Neural progenitor cell (in vitro differentiated cells): ENCODE data around the gene ZNF518B.

Experiments used
- EZH2 ChIP-seq: fragments of 200-600 bp; sonication (generic); IDR thresholded peaks from 2 replicates; pipeline ENCODE4 v1.6.1; 2017; ENCODE audit warnings: antibody characterized with exemption, mild to moderate bottlenecking, moderate library complexity
- EZH2phosphoT487 ChIP-seq: fragments of 200-600 bp; sonication (generic); IDR thresholded peaks from 2 replicates; pipeline ENCODE4 v1.6.1; 2017; ENCODE audit warnings: antibody characterized with exemption
- TF ChIP-seq, protein P1 (sequence below): fragments of 200-600 bp; sonication (generic); IDR thresholded peaks from 2 replicates; pipeline ENCODE4 v1.5.1; 2017; ENCODE audit warnings: antibody characterized with exemption, mild to moderate bottlenecking

DNA sequence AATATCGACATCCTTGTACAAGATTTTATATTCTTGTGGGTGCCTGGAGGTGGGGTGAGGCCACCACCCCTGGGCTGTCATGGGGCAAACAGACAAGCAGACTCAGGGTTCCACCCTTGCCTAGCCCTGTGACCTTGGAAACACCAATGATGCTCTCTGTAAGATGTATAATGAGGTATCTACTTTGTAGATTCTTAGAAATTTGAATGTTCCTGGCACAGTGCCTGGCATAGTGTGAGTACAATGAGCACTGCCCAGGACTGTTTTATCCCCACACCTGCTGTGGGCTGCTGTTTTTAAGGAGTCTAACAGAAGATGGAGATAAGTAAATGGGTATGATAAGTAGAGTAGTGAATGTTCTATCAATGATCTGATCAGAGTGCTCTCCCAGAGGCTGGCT is 3.1 kb downstream of the ZNF518B start:
- TF ChIP-seq, protein P1, sequence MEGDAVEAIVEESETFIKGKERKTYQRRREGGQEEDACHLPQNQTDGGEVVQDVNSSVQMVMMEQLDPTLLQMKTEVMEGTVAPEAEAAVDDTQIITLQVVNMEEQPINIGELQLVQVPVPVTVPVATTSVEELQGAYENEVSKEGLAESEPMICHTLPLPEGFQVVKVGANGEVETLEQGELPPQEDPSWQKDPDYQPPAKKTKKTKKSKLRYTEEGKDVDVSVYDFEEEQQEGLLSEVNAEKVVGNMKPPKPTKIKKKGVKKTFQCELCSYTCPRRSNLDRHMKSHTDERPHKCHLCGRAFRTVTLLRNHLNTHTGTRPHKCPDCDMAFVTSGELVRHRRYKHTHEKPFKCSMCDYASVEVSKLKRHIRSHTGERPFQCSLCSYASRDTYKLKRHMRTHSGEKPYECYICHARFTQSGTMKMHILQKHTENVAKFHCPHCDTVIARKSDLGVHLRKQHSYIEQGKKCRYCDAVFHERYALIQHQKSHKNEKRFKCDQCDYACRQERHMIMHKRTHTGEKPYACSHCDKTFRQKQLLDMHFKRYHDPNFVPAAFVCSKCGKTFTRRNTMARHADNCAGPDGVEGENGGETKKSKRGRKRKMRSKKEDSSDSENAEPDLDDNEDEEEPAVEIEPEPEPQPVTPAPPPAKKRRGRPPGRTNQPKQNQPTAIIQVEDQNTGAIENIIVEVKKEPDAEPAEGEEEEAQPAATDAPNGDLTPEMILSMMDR = no peak
- TF ChIP-seq EZH2 = no peak
- TF ChIP-seq EZH2phosphoT487 = no peak
